GM21737 (cell line): ENCODE measurements around the gene DGKK.

Source experiments
- ATAC-seq: cut with Tn5 transposase; IDR thresholded peaks from one replicate; pipeline ENCODE4 v1.9.1; 2021; ENCODE audit warnings: mild to moderate bottlenecking, moderate library complexity; ENCODE audit not compliant: unreplicated experiment

The DGKK gene

GRCh38 chrX:50470103-50471031, at the start of gene DGKK:
TSS of gene DGKK (minus strand) at chrX:50470825. CDS start at chrX:50470678, 147 bp downstream.
- ATAC-seq = no peak

GRCh38 chrX:50514811-50515210, 44.2 kb upstream of the DGKK start:
- ATAC-seq = no peak

GRCh38 chrX:50497114-50497513, 26.5 kb upstream of the DGKK start:
- ATAC-seq = no peak

GRCh38 chrX:50495616-50496015, 25.0 kb upstream of the DGKK start:
- no peak for ATAC-seq

- ATAC-seq = no peak
These were observed 22.1 kb upstream of the DGKK start for GRCh38 chrX:50492720-50493119.

GRCh38 chrX:50484662-50485061, 14.0 kb upstream of the DGKK start:
- no peak for ATAC-seq

- no peak for ATAC-seq
These were observed 12.7 kb upstream of the DGKK start for GRCh38 chrX:50483283-50483682.

- ATAC-seq = no peak
These were observed 4.6 kb upstream of the DGKK start for GRCh38 chrX:50475208-50475607.

- no peak for ATAC-seq
These were observed 765 bp upstream of the DGKK start for GRCh38 chrX:50471390-50471789.

GRCh38 chrX:50469206-50469605, 1.4 kb downstream of the DGKK start:
- no peak for ATAC-seq

GRCh38 chrX:50459615-50460014, 11.0 kb downstream of the DGKK start:
- no peak for ATAC-seq

GRCh38 chrX:50458483-50458882, 12.1 kb downstream of the DGKK start:
- ATAC-seq = no peak

GRCh38 chrX:50456712-50457484, 13.7 kb downstream of the DGKK start:
- ATAC-seq = no peak

GRCh38 chrX:50452782-50453181, 17.8 kb downstream of the DGKK start:
- no peak for ATAC-seq

- ATAC-seq = no peak
These were observed 20.3 kb downstream of the DGKK start for GRCh38 chrX:50450324-50450723.

- no peak for ATAC-seq
These were observed 22.1 kb downstream of the DGKK start for GRCh38 chrX:50448565-50448964.

GRCh38 chrX:50447535-50447934, 23.1 kb downstream of the DGKK start:
- ATAC-seq = no peak

GRCh38 chrX:50442426-50443116, 28.1 kb downstream of the DGKK start:
- ATAC-seq = no peak

GRCh38 chrX:50436797-50437196, 33.8 kb downstream of the DGKK start:
- ATAC-seq = no peak

GRCh38 chrX:50432829-50433289, 37.8 kb downstream of the DGKK start:
- ATAC-seq = no peak

GRCh38 chrX:50431623-50432022, 39.0 kb downstream of the DGKK start:
- ATAC-seq = no peak
